GM19455 (cell line): Measurements from ENCODE around the gene RBP3.

Source experiments
- ATAC-seq: cut with Tn5 transposase; IDR thresholded peaks from one replicate; pipeline ENCODE4 v1.9.1; 2021; ENCODE audit not compliant: unreplicated experiment

The RBP3 gene

DNA sequence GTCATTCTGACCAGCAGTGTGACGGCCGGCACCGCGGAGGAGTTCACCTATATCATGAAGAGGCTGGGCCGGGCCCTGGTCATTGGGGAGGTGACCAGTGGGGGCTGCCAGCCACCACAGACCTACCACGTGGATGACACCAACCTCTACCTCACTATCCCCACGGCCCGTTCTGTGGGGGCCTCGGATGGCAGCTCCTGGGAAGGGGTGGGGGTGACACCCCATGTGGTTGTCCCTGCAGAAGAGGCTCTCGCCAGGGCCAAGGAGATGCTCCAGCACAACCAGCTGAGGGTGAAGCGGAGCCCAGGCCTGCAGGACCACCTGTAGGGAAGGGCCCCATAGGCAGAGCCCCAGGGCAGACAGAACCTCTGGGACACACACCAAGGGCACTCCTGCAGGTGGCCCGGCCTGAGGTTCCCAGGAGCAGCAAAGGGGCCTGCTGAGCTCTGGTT lies 9.0 kb downstream of the RBP3 start:
- no peak for ATAC-seq

DNA sequence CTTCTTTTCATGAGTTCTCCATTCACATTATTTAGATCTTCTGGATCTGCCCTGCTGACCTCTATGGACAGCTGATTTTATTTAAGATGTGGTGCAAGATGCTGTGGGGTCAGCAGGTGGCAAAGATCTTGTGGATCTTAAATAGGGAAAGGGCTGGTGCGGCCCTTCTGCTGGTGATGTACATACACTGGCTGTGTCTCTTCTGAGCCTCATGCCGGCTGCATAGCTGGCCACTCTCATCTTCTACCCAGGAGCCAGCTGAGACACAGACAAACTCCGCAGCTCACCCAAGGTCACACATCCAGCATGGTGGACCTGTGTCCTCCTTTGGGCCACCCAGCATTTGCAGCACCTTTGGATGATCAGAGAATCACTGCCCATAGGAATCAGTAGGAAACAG lies 9.7 kb downstream of the RBP3 start:
- ATAC-seq, result no peak

DNA sequence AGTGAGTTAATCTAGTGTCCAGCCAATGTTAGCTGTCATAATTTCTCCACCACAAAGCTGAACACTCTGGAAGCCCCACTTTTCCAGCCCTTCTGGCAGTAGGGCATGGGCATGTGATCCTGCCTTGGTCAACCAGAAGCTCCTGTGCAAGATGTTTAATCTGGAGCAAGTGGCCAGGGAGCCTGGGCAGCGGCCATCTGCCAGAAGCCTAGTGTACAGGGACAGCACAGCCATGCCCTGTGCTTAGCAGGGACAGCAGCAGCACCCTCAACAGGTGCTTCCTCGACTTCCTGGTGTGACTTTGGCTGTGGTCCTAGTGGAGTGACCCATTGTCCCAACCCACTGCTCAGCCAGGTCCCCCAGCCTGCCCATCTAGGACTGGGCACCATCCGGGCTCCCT lies 10.3 kb downstream of the RBP3 start:
- ATAC-seq, result no peak

DNA sequence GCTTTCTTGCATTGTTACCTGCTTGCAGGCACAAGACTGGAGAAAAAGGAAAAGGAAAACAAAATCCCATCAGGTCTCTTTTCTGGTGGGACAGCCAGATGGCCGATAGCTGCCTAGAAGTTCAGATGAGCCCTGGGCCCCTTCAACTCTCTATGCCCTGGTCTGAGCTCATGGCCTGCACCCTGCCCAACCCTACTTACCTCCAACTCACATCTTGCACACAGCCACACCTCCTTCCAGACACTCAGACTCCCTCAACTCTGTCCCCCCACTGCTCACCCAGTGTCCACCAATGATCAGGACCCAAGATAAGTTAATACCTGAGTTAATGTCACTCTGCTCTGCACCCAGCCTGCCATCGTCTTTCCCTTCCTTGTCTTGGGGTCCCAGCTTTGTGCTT lies 10.9 kb downstream of the RBP3 start:
- ATAC-seq, result no peak

DNA sequence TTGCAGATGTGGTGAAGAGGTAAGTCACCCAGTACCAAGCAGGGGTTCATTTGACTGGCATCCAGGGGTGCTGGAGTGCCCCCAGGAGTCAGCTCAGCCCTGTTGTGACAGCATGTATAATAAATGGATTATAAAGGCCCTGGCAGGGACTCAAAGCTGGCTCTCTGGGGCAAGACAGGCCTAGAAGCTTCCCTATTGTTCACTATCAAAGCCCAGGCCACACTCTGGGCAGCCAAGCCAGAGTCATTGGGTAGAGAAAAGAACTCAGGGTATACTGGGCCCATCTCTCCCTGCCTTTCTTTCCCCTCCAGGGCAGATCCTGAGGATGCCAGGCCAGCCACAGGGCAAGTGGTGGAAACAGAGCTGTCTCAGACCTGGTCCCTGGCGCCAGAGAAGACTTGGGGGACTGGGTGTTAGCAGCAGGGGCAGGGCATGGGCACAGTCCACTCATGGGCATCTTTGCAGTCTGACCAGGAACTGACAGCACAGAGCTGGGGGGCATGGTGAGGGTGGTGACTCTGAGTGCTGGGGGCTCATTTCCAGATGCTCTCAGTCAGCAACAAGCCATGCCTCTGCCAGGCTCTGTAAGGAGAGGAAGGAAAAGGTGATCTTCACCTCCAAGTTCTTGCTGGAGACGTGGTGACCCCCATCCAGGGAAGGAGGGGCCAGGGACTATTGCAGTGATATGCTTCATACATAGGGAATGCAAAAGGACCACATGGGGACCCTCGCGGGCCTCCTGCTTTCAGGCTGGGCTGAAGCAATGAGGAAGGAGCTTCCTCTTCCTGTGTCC lies 11.7 kb downstream of the RBP3 start:
- ATAC-seq, result no peak

DNA sequence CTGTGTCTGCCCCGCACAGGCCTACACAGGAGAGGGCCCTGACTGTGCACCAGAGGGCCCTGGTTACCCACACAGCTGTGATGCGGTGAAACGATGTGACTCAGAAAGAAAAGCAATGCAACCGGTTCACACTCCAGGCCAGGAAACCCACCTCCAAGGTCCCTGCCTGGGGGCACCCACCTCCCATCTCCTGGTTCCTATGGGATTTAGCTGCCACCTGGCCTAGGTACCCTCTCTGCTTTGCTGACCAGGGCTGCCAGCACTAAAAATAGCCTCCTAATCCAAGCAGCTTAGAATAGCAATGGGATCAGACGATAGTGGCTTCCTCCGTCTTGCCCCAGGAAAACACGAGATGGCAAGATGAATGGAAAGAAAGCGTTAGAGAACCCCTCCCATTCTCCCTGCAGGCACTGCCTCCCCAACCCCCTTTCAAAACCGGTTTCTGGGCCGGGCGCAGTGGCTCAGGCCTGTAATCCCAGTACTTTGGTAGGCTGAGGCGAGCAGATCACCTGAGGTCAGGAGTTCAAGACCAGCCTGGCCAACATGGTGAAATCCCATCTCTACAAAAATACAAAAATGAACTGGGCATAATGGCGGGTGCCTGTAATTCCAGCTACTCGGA lies 12.4 kb downstream of the RBP3 start:
- ATAC-seq, result no peak

DNA sequence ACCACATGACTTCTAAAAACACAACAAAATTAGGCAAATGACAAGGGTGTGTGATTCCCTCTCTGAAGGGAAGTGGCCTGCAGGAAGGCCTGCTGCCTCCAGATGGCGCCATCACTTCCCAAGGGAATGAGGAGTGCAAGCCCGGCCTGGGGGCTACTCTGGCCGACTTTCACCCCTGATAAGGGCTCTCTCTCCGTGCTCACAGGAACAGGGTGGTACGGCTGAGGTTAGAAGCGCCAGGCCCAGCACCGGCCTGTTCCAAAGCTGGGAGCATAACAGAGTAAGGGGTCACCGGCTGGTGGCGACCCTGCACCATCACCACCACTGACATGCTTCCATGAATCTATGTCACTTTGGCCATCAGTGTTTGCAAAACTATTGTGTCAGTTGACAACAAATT lies 13.1 kb downstream of the RBP3 start:
- no peak for ATAC-seq

DNA sequence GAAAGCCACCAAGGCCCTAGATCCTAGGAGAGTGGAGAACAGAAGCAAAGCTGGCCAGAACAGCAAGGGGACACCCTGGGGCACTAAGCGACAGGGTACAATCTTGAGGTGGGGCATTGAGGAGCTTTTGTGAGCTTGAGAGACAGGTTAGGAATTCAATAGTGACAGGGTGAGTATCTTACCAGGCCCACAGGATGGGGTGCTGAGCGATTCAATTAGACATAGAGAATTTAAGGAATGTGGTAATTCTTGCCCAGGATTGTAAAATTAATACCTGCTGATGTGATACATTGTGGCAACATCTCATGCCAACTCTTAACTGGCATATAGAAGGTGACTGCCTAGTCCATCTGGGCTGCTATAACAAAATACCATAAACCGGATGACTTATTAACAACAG lies 14.0 kb downstream of the RBP3 start:
- ATAC-seq, result no peak

DNA sequence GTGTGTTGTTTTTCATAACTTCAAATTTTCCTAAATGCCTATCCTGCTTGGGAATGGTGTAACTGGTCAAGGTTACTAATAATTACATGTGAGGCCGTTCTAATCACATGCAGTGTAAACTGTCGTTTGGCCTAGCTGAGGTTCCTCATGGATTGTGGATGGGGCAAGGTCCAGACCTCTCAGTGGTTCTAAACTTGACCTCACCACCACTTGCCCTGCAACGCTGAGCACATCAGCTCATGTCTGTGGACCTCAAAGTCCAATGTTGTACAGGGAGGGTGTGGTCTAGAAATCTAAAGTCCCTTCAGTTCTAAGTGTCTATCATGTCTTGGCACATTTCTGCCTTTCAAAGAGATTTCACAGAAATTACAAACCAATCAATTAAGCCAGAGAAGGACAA lies 15.6 kb downstream of the RBP3 start:
- no peak for ATAC-seq

DNA sequence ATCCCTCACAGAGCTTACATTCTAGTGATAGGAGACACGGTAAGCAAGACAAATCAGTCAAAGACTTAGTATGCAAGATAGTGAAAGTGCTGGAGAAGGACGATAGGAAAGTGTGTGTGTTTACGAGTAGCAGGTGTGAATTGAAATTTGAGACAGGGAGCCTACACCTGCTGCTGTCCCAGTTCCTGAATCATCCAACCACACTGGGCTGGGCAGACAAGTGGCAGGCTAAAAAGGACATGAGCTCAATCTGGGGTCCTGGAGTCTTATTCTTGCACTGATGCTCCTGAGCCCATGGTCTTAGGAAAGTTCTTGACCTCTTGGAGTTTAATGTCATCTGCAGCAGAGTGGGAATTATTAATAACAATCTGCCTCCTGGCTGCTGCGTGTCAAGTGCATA lies 16.2 kb downstream of the RBP3 start:
- ATAC-seq, result no peak

DNA sequence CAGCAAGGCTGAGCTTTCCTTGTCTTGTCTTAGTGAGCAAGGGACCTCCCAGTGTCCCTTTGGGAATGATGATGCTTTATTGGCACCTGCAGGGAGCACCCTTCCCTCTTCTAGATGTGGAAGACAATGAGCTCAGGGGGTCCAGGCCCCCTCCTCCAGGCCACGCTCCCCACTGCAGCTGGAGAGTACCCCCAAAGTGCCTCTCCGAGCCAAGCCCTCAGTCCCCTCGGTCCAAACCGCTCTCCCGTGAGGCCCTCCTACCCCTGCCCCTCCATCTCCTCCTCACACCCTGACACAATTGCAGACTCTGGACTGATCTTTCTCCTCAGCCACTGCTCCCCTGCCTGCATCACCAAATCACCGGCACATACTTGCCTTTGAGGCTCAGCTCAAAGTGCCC lies 16.7 kb downstream of the RBP3 start:
- no peak for ATAC-seq

DNA sequence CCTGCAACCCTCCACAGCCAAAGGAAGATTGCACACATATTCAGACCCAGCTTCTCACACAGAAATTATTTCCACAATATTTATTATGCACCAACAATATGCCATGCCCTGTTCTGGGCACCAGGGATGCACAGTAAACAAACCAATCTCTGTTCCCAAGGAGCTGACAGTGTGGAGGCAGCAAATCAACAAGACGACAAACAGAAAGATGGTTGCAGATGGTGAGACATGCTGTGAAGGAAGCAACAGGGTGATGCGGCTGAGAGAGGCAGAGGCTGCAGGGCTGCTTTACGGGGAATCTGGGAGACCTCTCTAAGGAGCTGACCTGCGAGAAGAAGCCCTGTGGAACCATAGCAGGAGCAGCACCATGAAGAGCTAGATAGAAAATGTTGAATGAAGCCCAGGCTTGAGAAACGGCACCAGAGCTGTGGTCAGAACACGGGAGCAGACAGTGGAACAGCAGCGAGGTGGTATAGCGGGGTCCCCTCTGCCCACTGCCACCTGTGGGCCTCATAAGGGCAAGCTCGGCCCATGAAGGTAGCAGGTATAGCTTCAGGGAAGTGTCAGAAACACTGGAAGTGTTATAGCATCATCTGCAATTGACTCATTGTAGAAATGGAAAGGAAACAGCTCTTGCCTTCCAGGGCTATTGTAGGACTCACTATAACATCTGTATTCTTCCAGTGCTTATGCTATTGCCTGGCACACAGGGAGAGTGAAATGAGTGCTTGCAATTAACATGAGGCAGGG lies 17.4 kb downstream of the RBP3 start:
- no peak for ATAC-seq

DNA sequence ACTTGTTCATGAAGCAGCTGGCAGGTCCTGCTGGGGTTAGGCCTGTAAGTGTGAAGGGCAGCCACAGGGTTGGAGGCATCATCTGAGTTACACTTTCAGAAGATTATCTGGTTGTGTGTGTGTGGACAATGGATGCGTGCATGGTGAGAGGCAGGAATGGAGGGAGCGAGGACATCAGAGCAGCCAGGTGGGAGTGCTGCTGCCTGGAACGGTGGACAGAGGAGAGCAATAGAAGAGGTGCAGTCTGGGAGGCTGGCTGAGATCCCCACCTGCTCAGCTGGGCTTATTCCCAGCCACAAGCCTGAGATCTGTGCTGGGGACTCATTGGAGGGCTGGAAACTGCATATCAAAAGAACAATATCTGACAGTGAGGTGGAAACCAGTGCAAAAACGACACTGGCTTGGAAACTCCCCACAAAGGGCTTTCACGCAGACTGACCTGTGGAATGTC lies 18.0 kb downstream of the RBP3 start:
- no peak for ATAC-seq

DNA sequence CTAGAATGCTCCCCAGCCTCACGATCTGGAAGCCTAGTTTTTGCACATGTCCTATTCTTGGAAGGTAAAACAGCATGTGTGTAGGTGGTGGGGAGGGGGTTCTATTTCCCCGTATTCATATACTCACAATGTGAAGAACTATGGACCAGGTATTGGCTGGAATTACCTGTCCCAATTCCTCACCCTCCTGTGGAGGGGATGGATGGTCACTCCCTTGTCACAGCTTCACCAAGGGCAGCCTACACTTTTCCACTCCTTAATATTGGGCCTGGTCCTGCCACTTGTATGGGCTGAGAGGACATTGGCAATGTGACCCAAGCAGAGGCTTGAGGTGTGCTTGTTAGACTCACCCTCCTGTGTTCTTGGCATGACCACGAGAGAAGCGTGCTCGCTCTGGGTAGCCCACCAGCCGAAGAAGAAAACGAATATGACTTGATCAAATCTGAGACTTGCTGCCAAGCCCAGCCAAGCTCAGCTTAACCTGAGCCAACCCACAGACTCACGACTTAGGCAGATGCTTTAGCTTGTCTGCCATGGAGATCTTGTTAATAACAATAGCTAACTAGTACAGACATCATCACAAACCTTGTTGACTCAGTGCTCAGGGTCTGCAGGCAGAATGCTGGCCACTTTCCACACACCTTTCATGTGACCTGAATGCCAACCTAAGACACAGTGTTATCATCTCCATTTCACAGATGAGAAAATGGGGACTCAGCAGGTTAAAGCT lies 18.7 kb downstream of the RBP3 start:
- no peak for ATAC-seq

DNA sequence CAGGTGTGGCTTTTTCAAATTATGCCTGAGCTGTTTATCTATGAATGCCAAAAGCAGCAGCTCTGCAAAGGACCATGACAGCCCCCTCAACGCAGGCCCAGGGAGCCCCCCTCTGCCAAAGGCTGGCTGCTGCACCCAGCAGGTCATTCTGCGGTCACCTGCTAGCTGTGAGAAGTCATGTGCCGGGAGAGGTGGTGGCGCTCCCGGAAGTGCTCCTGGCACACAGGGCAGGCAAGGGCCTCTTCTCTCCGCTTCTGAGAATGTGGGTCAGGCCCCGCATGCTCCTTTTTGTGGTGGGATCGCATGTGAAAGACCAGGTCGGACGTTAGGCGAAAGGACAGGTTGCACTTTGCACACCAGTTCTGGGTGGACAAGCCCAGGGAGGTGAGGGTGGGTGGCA lies 19.5 kb downstream of the RBP3 start:
- no peak for ATAC-seq

DNA sequence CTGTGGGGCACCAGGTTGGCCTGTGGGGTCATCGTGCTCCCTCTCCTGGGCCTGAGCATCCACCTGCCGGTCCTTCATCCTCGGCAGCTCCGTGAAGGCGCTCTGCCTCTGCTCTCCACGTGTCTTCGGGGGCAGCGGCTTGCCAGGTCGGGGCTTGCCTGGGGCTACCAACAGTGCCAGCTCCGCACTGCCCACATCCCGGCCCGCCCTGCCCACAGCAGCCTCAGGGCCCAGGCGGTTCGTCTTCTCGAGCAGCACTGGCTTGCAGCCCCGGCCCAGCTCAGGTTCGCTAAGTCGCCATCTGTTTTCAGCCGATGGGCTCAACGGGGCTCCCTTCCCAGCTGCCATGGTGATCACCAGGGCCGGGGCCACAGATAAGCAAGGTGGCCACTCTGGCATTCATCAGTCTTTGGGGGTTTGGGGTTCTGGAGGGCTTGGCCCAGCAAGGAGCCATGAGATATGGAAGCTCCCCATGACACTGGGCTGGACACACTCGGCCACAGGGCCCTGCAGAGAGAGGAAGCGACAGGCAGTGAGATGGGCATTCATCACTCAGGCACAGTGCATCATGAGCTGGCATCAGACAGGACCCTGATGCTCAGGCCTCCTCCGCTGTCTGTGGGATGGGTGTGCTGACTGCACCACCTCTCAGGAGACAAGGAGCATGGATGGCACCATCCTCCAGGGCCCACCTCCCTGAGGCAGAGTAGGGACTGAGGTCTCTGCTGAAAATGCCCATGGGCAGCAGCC lies 20.4 kb downstream of the RBP3 start:
- no peak for ATAC-seq

DNA sequence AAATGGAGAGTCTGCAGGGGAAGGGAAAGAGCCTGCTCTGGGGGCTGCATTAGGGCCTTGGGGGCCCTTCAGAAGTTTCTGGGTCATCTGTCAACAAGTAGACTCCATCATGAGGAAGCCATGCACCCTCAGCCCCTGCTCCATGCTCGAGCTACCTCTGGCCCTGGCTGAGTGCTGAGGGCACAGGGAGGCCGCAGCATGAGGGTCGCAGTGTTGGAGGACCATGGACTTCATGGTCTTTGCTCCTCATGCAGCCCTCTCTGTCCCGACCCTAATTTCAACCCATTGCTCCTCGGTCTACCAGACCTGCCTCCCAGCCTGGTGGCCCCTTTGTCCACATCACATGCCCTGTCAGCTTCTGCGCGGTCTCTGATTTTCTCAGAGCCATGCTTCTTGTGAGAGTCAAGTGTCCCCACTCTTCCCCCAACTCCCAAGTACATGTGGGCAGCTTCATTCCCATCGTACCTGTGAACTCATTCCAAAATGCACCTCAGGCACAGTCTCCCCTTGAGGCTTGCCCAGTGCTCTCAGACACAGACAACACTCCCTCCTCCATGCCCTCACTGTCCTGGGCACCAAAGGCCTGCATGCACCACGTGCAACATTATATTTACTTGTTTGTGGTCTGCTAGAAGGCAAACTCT lies 21.2 kb downstream of the RBP3 start:
- no peak for ATAC-seq

DNA sequence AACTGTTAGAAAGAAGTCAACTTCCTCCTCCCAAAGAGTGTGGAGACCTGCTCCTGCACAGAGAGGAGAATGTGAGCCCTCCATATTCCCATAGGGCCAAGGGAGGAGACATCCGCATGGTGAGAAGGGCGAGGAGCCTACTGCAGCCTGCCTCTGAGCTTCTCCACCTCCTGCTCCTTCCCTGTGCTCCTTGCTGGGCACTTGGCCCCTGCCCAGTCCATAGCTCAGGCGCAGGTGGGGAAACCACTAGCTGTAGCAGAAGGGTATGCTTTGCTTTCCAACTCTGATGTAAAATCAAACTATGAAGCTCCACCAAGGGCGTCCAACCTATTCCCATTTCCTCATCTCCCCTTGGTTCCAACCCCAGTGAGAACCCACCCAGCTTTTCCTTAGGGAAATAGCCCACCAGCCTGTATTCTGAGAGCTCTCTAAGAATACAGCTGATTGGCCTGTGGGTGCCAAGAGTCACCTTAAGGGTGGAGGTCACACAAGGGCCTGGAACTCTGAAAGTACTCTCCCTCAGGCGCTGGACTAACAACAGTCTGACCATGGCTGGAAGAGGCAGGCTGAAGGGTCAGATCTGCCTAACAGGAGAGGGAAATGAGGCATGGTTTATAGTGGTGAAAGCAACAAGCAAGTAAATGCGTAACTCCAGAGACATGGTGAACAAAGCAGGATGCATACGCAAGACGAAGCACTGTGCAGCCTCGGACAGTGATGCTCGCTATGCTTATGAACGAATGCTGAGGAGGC lies 22.0 kb downstream of the RBP3 start:
- ATAC-seq, result no peak

DNA sequence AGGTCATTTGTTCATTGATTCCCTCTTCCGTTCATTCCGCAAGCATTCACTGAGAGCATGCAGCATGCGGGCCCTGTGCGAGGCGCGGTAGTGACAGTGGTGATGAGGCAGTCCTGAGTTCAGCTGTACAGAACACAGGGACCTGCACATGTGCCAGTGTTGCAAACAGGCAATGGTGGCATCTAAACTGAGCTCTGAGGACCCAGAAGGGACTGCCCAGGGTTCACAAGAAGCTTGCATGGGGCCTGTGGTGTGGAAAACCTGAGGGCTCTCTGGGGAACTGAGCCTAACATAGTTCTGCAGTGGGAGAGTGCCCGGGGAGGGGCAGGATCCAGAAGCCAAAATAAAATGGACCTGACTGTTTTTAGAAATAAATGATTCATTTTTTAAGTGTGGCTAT lies 22.7 kb downstream of the RBP3 start:
- no peak for ATAC-seq
